Ovary (tissue), 3 donors: ENCODE data around the gene POLR3F.

Experiments
- CTCF ChIP-seq, 3 donors: fragments of 450-650 bp in 2 of 3; fragments of 200-600 bp in 1 of 3; IDR thresholded peaks; one replicate each; pipeline versions ENCODE4 v1.5.1 to v1.8.0; 2016 to 2022; ENCODE audit warnings: antibody characterized with exemption in 3 of 3, mild to moderate bottlenecking in 1 of 3
- EP300 ChIP-seq: sonication (generic); formaldehyde crosslinking; IDR thresholded peaks from one replicate; pipeline ENCODE4 v1.6.1; 2017; ENCODE audit warnings: antibody characterized with exemption
- POLR2A ChIP-seq: fragments of 450-650 bp; IDR thresholded peaks from one replicate; pipeline ENCODE4 v1.6.1; 2017; ENCODE audit warnings: antibody characterized with exemption, mild to moderate bottlenecking, moderate library complexity
- donor health status: DM: no; HTN: no; CAD: no.

GRCh38 chr20:18496042-18496441 is 28.9 kb downstream of the POLR3F start:
- TF ChIP-seq CTCF (IDR thresholded peaks at IDR 0.05) (no peak), POLR2A (no peak), EP300 (no peak)
